ENCODE results near the gene CAMK4. TPM values are rescaled to one million over a fixed set of nuclear protein-coding genes. Genes with fewer than 3 reads are reported as not detected.

CAMK4 gene
- total RNA-seq, 1 experiment from 2014 or later: 6.3 TPM

- H3K4me2 ChIP-seq (ENCODE audit: insufficient read depth, insufficient read length, low read length): no peak overlapping the region
- no CpG with 5 or more reads among the region's 2 CpGs for WGBS (ENCODE audit: extremely low coverage, insufficient read length, low lambda C conversion rate)
- Mint-ChIP-seq H3K4me1 (peaks cover 10 to 11% of the 10 kb centered on the region in 2 experiments), H3K27me3 (ENCODE audit: low read depth) (no peaks in the 10 kb centered on the region), H3K4me3 (no peak overlapping the region), H3K27ac (no peak overlapping the region), H3K36me3 (ENCODE audit: insufficient read depth in 1 of 3, low read depth in 3 of 3) (no peaks in the 10 kb centered on the region), H3K9me3 (no peaks in the 10 kb centered on the region)
- H3K9me3 ChIP-seq (ENCODE audit: control insufficient read depth, low read depth, low read length): no peaks in the 10 kb centered on the region
- H3K18ac ChIP-seq (ENCODE audit: insufficient read length, low read depth, low read length): no peak overlapping the region
- H2AFZ ChIP-seq (ENCODE audit: low read length): no peak overlapping the region
- TF ChIP-seq CTCF (conservative IDR thresholded peaks at IDR 0.05): no peak
- H3K23ac ChIP-seq (ENCODE audit: insufficient read length, low read depth, low read length): no peak overlapping the region
- H3K23me2 ChIP-seq (ENCODE audit: insufficient read length, low read depth, low read length, poor library complexity, severe bottlenecking): no peaks in the 10 kb centered on the region
- no peak overlapping the region for H4K5ac ChIP-seq (ENCODE audit: insufficient read length, low read depth, low read length)
- no peaks in the 10 kb centered on the region for H3K4me1 ChIP-seq (ENCODE audit: insufficient read depth, low read length)
- H3K79me1 ChIP-seq (ENCODE audit: insufficient read depth, low read depth, low read length, poor library complexity, severe bottlenecking): no peaks in the 10 kb centered on the region
- H2BK5ac ChIP-seq (ENCODE audit: insufficient read length, low read length): no peak overlapping the region
- H2BK12ac ChIP-seq (ENCODE audit: insufficient read length, low read depth, low read length): no peak overlapping the region
- H4K8ac ChIP-seq (replicated peaks; ENCODE audit: insufficient read length, low read depth, low read length): no peak overlapping the region
- no peak overlapping the region for H3K4ac ChIP-seq (ENCODE audit: low read depth, low read length)
- DNase-seq: no peak
- H3K27me3 ChIP-seq (ENCODE audit: insufficient read depth, low read length): no peaks in the 10 kb centered on the region
- no peaks in the 10 kb centered on the region for H4K20me1 ChIP-seq (ENCODE audit: control insufficient read depth, insufficient read depth, insufficient read length)
- H3T11ph ChIP-seq (ENCODE audit: low read length): no peak overlapping the region
- H2AK5ac ChIP-seq (ENCODE audit: insufficient read length, low read length): no peak overlapping the region
- H2BK20ac ChIP-seq (ENCODE audit: low read depth, low read length, poor library complexity, severe bottlenecking): no peak overlapping the region
- no peak overlapping the region for H4K91ac ChIP-seq (ENCODE audit: insufficient read length, low read depth, low read length)
- H3K79me2 ChIP-seq (ENCODE audit: insufficient read depth, low read length): no peaks in the 10 kb centered on the region
- no peak overlapping the region for H2BK15ac ChIP-seq (ENCODE audit: low read depth, low read length)
- no peak overlapping the region for H3K56ac ChIP-seq (ENCODE audit: insufficient read length, low read depth, low read length)
- H3K27ac ChIP-seq (ENCODE audit: insufficient read length, low read depth, low read length): no peak overlapping the region
- no peak overlapping the region for H3K14ac ChIP-seq (ENCODE audit: insufficient read depth, low read length)
- H2BK120ac ChIP-seq (ENCODE audit: low read depth, low read length, poor library complexity, severe bottlenecking): no peak overlapping the region
- no peak overlapping the region for H3K9ac ChIP-seq (ENCODE audit: extremely low read depth, insufficient read length, low read length)
Observed at GRCh38 chr5:111245654-111246053, 21.5 kb downstream of the CAMK4 start.
